Transverse colon (tissue), 4 donors: ENCODE results near the gene TREH. TPM values are rescaled to one million over a fixed set of nuclear protein-coding genes. Genes with fewer than 3 reads are reported as not detected.

Experiments
- DNase-seq: peaks from one replicate; pipeline ENCODE4 v3.0.0-alpha.2; 2019
- H3K27ac ChIP-seq, 4 donors: fragments of 200-600 bp; sonication (generic); 2 replicates each; pipeline ENCODE4 v1.5.1; 2016 to 2018; ENCODE audit warnings: inconsistent platforms in 4 of 4
- H3K27me3 ChIP-seq: fragments of 200-600 bp; sonication (generic); 2 replicates; pipeline ENCODE4 v1.5.1; 2017; ENCODE audit warnings: inconsistent platforms
- H3K36me3 ChIP-seq, 4 donors: fragments of 200-600 bp; sonication (generic); 2 replicates each; pipeline ENCODE4 v1.5.1; 2017 to 2019; ENCODE audit warnings: inconsistent platforms in 4 of 4
- H3K4me1 ChIP-seq, 4 donors: fragments of 200-600 bp; sonication (generic); 2 replicates each; pipeline ENCODE4 v1.5.1; 2017 to 2020; ENCODE audit warnings: inconsistent platforms in 4 of 4
- H3K4me3 ChIP-seq, 4 donors: fragments of 200-600 bp; sonication (generic); 1 replicate in 1 of 4; 2 replicates in 3 of 4; pipeline versions ENCODE4 v1.5.1 to v1.6.1; 2017 to 2019; ENCODE audit warnings: inconsistent platforms in 4 of 4
- H3K9me3 ChIP-seq, 2 donors: fragments of 200-600 bp; sonication (generic); 2 replicates each; pipeline ENCODE4 v1.5.1; 2017 to 2019; ENCODE audit warnings: inconsistent platforms in 2 of 2
- EP300 ChIP-seq: sonication (generic); formaldehyde crosslinking; IDR thresholded peaks from one replicate; pipeline ENCODE4 v1.6.1; 2017; ENCODE audit warnings: antibody characterized with exemption, low read depth
- POLR2A ChIP-seq: fragments of 450-650 bp; IDR thresholded peaks from one replicate; pipeline ENCODE4 v1.6.1; 2016; ENCODE audit warnings: antibody characterized with exemption, mild to moderate bottlenecking, moderate library complexity
- POLR2AphosphoS5 ChIP-seq, 3 donors: sonication (generic); formaldehyde crosslinking; IDR thresholded peaks; one replicate each; pipeline ENCODE4 v1.6.1; 2016; ENCODE audit warnings: antibody characterized with exemption in 3 of 3
- WGBS, 2 donors: methylation state at CpG; one replicate each; pipeline ENCODE4 v1.1.5; 2018; ENCODE audit warnings: low coverage in 1 of 2; 5-methylcytosine and 5-hydroxymethylcytosine counted together
- in situ Hi-C, 4 donors: fragments of 200-750 bp; cut with MboI; loops; one replicate each; pipeline versions ENCODE4 v1.15.0 to v1.15.1; 2017; ENCODE audit warnings: low sequenced_read_pairs in 3 of 4, low pct_ligation_motif_present in 1 of 4, low pct_unique_long_range_greater_than_20kb in 1 of 4
- intact Hi-C: fragments of 100-400 bp; cut with DNase I; formaldehyde crosslinking; loops from one replicate; pipeline ENCODE4 v1.15.1; 2023; ENCODE audit warnings: low total_unique reads
- total RNA-seq, 4 donors: library from RNA; depleted of rRNA; stranded (reverse); fragments of >200 nt; gene quantifications; one replicate each; pipeline ENCODE4 v1.1.0, GENCODE V29; 2016
- TF ChIP-seq, protein P1 (sequence below), 5 experiments: fragments of 200-600 bp in 3 of 5; fragments of 450-650 bp in 2 of 5; sonication (generic) in 3 of 5; IDR thresholded peaks; 1 replicate in 2 of 5; 2 replicates in 3 of 5; pipeline ENCODE4 v1.5.1; 2016 to 2017; ENCODE audit warnings: antibody characterized with exemption in 5 of 5, inconsistent platforms in 3 of 5, mild to moderate bottlenecking in 2 of 5, moderate library complexity in 1 of 5

The TREH gene
- total RNA-seq, 4 donors from 2014 or later: 4.9 to 5.6 TPM; not detected in 2

DNA sequence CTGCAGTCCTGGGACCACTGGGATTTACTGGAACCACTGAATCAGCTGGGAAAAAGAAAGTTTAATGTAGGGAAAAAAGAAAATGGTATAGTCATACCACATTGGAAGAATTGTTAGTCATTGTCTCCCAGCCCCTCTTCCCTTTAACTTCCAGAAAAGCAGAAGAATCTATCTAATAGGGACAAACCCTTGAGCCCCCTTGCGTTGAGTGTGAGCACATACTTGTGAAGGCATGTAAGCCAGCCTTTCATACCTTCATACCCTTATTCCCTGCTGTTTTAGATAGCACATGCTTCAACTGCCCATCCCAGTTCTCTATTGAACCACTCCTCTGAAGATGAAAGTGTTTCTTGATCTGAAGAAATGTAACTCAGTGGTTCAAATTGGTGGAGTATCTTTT is 6.6 kb downstream of the TREH start:
- H3K9me3 ChIP-seq: no peaks in the 10 kb centered on the region
- H3K27me3 ChIP-seq: no peaks in the 10 kb centered on the region
- DNase-seq: no peak
- TF ChIP-seq, protein P1, sequence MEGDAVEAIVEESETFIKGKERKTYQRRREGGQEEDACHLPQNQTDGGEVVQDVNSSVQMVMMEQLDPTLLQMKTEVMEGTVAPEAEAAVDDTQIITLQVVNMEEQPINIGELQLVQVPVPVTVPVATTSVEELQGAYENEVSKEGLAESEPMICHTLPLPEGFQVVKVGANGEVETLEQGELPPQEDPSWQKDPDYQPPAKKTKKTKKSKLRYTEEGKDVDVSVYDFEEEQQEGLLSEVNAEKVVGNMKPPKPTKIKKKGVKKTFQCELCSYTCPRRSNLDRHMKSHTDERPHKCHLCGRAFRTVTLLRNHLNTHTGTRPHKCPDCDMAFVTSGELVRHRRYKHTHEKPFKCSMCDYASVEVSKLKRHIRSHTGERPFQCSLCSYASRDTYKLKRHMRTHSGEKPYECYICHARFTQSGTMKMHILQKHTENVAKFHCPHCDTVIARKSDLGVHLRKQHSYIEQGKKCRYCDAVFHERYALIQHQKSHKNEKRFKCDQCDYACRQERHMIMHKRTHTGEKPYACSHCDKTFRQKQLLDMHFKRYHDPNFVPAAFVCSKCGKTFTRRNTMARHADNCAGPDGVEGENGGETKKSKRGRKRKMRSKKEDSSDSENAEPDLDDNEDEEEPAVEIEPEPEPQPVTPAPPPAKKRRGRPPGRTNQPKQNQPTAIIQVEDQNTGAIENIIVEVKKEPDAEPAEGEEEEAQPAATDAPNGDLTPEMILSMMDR (IDR thresholded peaks at IDR 0.05): no peak
- TF ChIP-seq POLR2AphosphoS5 (IDR thresholded peaks at IDR 0.05) (no peak), EP300 (no peak)
- no peaks in the 10 kb centered on the region for H3K36me3 ChIP-seq
- no peaks in the 10 kb centered on the region for H3K4me1 ChIP-seq
- H3K4me3 ChIP-seq: no peak overlapping the region
- in situ Hi-C loops: no loop called here
- H3K27ac ChIP-seq: no peak overlapping the region
- WGBS, 2 donors: 67 to 70% methylated on average over 1 of the region's 1 CpG
- intact Hi-C loops: no loop called here

DNA sequence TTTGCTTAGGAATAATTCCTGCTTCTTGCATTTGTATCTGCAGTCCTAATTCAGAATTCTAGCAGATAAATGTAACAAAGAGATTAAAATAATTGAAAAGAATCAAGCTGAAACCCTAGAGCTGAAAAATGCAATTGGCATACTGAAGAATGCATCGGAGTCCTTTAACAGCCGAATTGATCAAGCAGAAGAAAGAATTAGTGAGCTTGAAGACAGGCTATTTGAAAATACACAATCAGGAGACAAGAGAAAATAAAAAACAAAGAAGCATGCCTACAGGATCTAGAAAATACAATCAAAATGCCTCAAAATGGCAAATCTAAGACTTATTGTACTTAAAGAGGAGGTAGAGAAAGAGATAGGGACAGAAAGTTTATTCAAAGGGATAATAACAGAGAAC is 8.2 kb downstream of the TREH start:
- 98 to 100% methylated on average over 2 of the region's 2 CpGs for WGBS, 2 donors
- no peaks in the 10 kb centered on the region for H3K36me3 ChIP-seq
- no peak overlapping the region for H3K27ac ChIP-seq
- intact Hi-C loops: no loop called here
- in situ Hi-C loops: no loop called here
- H3K4me3 ChIP-seq: no peak overlapping the region
- no peak for TF ChIP-seq EP300
- no peak for TF ChIP-seq POLR2AphosphoS5 (IDR thresholded peaks at IDR 0.05)
- DNase-seq: no peak
- H3K27me3 ChIP-seq: no peaks in the 10 kb centered on the region
- no peaks in the 10 kb centered on the region for H3K9me3 ChIP-seq
- H3K4me1 ChIP-seq: no peaks in the 10 kb centered on the region

GRCh38 chr11:118670063-118670462 is 9.4 kb downstream of the TREH start:
- in situ Hi-C loops: no loop called here
- H3K27ac ChIP-seq: no peak overlapping the region
- H3K4me1 ChIP-seq: no peaks in the 10 kb centered on the region
- DNase-seq: no peak
- intact Hi-C loops: no loop called here
- H3K27me3 ChIP-seq: no peaks in the 10 kb centered on the region
- 33 to 44% methylated on average over 1 to 2 of the region's 2 CpGs for WGBS, 2 donors
- no peaks in the 10 kb centered on the region for H3K9me3 ChIP-seq
- TF ChIP-seq POLR2AphosphoS5 (IDR thresholded peaks at IDR 0.05): no peak
- no peak for TF ChIP-seq EP300
- TF ChIP-seq, protein P1 (IDR thresholded peaks at IDR 0.05): no peak
- no peak for TF ChIP-seq POLR2A
- H3K4me3 ChIP-seq: no peak overlapping the region
- H3K36me3 ChIP-seq: no peaks in the 10 kb centered on the region

GRCh38 chr11:118666371-118666770 is 13.1 kb downstream of the TREH start:
- Histone ChIP-seq H3K9me3 (no peaks in the 10 kb centered on the region), H3K36me3 (no peaks in the 10 kb centered on the region), H3K27ac (no peak overlapping the region), H3K4me3 (no peak overlapping the region), H3K27me3 (no peaks in the 10 kb centered on the region), H3K4me1 (no peaks in the 10 kb centered on the region)
- intact Hi-C loops (no loop called here), in situ Hi-C loops (no loop called here)
- no peak for DNase-seq
- WGBS, 2 donors: 75% methylated on average over 4 to 5 of the region's 5 CpGs
- TF ChIP-seq, protein P1 (IDR thresholded peaks at IDR 0.05): no peak
- no peak for TF ChIP-seq POLR2AphosphoS5 (IDR thresholded peaks at IDR 0.05)

DNA sequence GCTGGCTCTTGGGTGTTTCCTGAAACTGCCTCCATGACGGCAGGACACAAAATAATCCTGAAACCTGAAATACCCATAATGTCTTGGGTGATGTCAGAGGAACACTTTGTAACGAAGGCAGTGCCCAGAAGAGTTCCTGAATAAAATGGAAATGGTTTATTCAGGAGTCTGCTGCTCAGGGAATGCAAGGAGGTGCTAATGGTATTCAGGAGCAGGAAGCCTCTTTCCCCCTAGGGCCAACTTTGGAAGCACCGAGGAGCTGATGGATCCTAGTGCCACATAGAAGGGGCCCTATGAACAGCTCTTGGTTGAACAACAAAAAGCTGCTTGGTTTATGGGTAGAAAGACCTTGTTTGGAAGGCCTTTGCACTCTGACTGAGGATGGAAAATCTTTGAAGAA is 15.5 kb downstream of the TREH start:
- H3K27ac ChIP-seq: no peak overlapping the region
- H3K4me1 ChIP-seq: peaks cover 10 to 12% (median 11%) of the 10 kb centered on the region in 4 donors
- no peaks in the 10 kb centered on the region for H3K9me3 ChIP-seq
- no peak for DNase-seq
- WGBS, 2 donors: 89% methylated on average over 3 of the region's 3 CpGs; no CpG with 5 or more reads in 1 of the 2 donors
- intact Hi-C loops (no loop called here), in situ Hi-C loops (no loop called here)
- no peaks in the 10 kb centered on the region for H3K27me3 ChIP-seq
- no peak overlapping the region for H3K4me3 ChIP-seq
- H3K36me3 ChIP-seq: no peaks in the 10 kb centered on the region
- TF ChIP-seq POLR2A: no peak
- TF ChIP-seq, protein P1 (IDR thresholded peaks at IDR 0.05): no peak
- no peak for TF ChIP-seq POLR2AphosphoS5 (IDR thresholded peaks at IDR 0.05)
- TF ChIP-seq EP300: no peak
